ENCODE measurements around the gene MCHR1. TPM values are rescaled to one million over a fixed set of nuclear protein-coding genes. Genes with fewer than 3 reads are reported as not detected.
"Not testable (repeated sequence)": the region's sequence is repeated elsewhere in the genome, so short reads cannot be mapped to it uniquely, and the experiment has no call there.

MCHR1 gene
- total RNA-seq, 1 donor from 2014 or later: not detected

DNA sequence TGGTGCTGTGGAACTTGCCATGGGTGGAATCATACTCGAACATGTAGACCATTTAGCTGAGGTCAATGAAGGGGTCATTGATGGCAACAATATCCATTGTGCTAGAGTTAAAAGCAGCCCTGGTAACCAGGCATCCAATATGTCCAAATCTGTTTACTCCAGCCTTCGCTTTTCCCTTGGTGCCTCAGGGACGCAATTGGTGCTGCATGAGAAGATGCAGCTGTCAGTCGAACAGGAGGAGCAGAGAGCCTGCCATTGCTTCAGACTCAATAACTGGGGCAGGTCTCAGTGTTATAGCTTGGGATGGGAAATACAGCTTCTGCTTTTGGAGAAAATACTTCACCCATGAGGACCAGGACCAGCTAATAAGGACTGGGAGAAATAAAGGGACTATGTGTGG is 5.0 kb upstream of the MCHR1 start:
- Mint-ChIP-seq H3K4me1 (ENCODE audit: unreplicated experiment) (peaks cover 3% of the 10 kb centered on the region), H3K27me3 (ENCODE audit: unreplicated experiment) (no peaks in the 10 kb centered on the region), H3K4me3 (ENCODE audit: unreplicated experiment) (no peak overlapping the region), H3K27ac (ENCODE audit: unreplicated experiment) (no peak overlapping the region), H3K36me3 (ENCODE audit: unreplicated experiment) (no peaks in the 10 kb centered on the region), H3K9me3 (ENCODE audit: unreplicated experiment) (no peaks in the 10 kb centered on the region)
- no peak for DNase-seq (ENCODE audit: extremely low spot score, unreplicated experiment)
- TF ChIP-seq, protein P1, sequence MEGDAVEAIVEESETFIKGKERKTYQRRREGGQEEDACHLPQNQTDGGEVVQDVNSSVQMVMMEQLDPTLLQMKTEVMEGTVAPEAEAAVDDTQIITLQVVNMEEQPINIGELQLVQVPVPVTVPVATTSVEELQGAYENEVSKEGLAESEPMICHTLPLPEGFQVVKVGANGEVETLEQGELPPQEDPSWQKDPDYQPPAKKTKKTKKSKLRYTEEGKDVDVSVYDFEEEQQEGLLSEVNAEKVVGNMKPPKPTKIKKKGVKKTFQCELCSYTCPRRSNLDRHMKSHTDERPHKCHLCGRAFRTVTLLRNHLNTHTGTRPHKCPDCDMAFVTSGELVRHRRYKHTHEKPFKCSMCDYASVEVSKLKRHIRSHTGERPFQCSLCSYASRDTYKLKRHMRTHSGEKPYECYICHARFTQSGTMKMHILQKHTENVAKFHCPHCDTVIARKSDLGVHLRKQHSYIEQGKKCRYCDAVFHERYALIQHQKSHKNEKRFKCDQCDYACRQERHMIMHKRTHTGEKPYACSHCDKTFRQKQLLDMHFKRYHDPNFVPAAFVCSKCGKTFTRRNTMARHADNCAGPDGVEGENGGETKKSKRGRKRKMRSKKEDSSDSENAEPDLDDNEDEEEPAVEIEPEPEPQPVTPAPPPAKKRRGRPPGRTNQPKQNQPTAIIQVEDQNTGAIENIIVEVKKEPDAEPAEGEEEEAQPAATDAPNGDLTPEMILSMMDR (IDR thresholded peaks at IDR 0.05): no peak

DNA sequence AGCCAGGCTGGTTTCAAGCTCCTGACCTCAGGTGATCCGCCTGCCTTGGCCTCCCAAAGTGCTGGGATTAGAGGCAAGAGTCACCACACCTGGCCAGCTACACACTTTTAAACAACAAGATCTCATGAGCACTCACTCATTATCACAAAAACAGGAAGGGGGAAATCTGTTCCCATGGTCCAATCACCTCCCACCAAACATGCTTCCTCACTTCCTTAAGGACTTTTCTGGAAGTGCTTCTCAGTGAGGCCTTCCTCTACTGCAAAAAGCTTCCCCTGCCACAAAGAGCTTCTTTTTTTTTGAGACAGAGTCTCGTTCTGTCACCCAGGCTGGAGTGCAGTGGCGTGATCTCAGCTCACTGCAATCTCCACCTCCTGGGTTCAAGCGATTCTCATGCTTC is 3.1 kb upstream of the MCHR1 start:
- not testable (repeated sequence) for H3K4me3 Mint-ChIP-seq (ENCODE audit: unreplicated experiment); H3K27ac Mint-ChIP-seq (ENCODE audit: unreplicated experiment); DNase-seq (ENCODE audit: extremely low spot score, unreplicated experiment); H3K27me3 Mint-ChIP-seq (ENCODE audit: unreplicated experiment); H3K9me3 Mint-ChIP-seq (ENCODE audit: unreplicated experiment); H3K36me3 Mint-ChIP-seq (ENCODE audit: unreplicated experiment)
- peaks cover 14% of the 10 kb centered on the region for H3K4me1 Mint-ChIP-seq (ENCODE audit: unreplicated experiment)

DNA sequence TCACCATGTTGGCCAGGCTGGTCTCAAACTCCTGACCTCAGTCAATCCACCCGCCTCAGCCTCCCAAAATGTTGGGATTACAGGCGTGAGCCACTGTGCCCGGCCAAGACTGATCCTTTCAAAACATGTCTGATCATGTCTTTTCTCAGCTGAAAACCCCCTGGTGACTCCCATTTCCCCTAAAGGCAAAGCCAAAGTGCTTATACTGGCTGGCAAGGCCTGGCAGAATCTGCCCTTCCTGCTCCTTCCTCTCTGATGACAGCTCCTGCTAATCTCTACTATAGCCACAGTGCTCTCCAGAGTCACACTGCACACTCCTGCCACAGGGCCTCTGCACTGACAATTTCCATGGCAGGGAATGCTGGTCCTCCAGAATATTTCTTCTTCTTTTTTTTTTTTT is 2.6 kb upstream of the MCHR1 start:
- no peaks in the 10 kb centered on the region for H3K27me3 Mint-ChIP-seq (ENCODE audit: unreplicated experiment)
- no peak overlapping the region for H3K27ac Mint-ChIP-seq (ENCODE audit: unreplicated experiment)
- no peak for DNase-seq (ENCODE audit: extremely low spot score, unreplicated experiment)
- no peaks in the 10 kb centered on the region for H3K9me3 Mint-ChIP-seq (ENCODE audit: unreplicated experiment)
- H3K36me3 Mint-ChIP-seq (ENCODE audit: unreplicated experiment): no peaks in the 10 kb centered on the region
- no peak overlapping the region for H3K4me3 Mint-ChIP-seq (ENCODE audit: unreplicated experiment)
- peaks cover 14% of the 10 kb centered on the region for H3K4me1 Mint-ChIP-seq (ENCODE audit: unreplicated experiment)
- TF ChIP-seq, protein P1 (IDR thresholded peaks at IDR 0.05): no peak

DNA sequence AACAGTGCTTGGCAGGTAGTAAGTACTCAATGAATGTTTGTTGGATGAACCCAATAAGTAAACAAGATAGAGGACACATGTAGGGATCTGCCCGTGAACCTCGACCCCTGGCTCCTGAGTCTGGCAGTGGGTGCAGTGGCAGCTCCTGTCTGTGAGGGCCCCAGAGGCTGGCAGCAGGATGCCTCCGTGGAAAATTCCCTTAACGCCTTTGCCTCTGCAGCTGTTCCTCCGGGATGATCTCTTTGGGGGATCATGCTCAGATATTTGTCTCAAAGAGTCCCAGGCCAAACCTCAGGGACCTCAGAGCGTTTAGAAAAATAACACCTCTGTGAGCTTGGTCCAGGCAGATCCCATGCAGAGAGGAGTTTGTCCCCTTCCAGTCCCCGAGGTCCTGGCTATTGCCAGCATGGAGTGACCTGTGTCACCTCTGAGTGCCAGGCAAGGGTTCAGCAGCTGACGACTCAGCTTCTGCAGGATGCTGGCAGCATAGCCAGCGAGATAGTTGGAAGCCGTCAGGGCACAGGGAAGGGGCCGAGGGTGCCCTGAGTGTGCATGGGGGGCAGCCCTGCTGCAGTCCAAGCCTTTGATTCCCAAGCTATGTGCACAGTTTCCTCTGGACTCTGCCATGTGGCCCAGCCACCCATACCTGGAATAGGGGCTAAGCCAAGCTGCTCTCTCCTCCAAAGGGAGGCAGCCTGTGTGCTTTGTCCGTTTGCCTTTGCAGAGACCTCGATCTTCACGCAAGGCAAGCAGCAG is 613 bp upstream of the MCHR1 start:
- H3K27ac Mint-ChIP-seq (ENCODE audit: unreplicated experiment): no peak overlapping the region
- DNase-seq (ENCODE audit: extremely low spot score, unreplicated experiment): no peak
- H3K4me3 Mint-ChIP-seq (ENCODE audit: unreplicated experiment): peak overlapping the region; percentile 45
- peaks cover 30% of the 10 kb centered on the region for H3K4me1 Mint-ChIP-seq (ENCODE audit: unreplicated experiment)
- TF ChIP-seq, protein P1 (IDR thresholded peaks at IDR 0.05): no peak
- H3K36me3 Mint-ChIP-seq (ENCODE audit: unreplicated experiment): no peaks in the 10 kb centered on the region
- no peaks in the 10 kb centered on the region for H3K9me3 Mint-ChIP-seq (ENCODE audit: unreplicated experiment)
- H3K27me3 Mint-ChIP-seq (ENCODE audit: unreplicated experiment): no peaks in the 10 kb centered on the region

DNA sequence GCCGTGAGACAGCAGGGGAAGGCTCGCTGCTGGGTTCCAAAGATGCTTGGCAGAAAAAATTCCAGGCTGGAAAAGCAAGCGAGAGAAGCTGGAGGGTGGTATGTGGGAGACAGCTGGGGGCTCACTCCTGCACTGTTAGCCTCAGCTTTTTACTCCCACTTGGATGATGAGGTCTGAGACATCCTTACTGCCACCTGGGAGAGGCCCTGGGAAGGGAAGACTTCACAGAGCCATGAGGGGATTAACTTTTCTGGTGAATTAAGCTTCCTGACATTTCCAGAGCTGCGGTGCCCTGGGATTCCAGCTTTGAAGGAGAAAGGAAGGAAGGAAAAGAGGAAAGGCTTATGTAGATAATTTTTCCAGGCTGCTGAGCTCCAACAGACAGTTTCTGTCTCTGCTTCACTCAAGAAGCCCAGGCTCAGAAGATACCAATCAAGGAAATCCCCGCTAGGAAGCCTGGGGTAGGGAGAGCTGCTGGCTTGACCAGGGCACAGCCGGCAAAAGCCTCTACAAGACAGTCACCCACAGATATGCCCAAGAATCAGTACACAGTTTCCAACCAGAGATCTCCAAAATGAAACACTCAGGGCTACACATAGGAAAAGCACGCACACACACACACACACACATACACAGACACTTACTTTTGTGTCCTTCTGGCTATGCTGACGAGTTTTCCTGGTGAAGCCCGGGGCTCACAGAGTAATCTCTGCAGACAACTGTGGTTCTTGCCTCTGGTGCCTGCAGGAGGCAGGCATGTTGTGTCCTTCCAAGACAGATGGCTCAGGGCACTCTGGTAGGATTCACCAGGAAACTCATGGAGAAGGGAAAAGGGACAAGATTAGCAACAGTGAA is 907 bp downstream of the MCHR1 start:
- H3K9me3 Mint-ChIP-seq (ENCODE audit: unreplicated experiment): no peaks in the 10 kb centered on the region
- H3K27me3 Mint-ChIP-seq (ENCODE audit: unreplicated experiment): no peaks in the 10 kb centered on the region
- H3K27ac Mint-ChIP-seq (ENCODE audit: unreplicated experiment): no peak overlapping the region
- TF ChIP-seq, protein P1 (IDR thresholded peaks at IDR 0.05): peak; percentile 16
- DNase-seq (ENCODE audit: extremely low spot score, unreplicated experiment): no peak
- no peaks in the 10 kb centered on the region for H3K36me3 Mint-ChIP-seq (ENCODE audit: unreplicated experiment)
- H3K4me1 Mint-ChIP-seq (ENCODE audit: unreplicated experiment): peaks cover 30% of the 10 kb centered on the region
- H3K4me3 Mint-ChIP-seq (ENCODE audit: unreplicated experiment): no peak overlapping the region

Measured in osteocyte (in vitro differentiated cells).